ENCODE results near the gene FAM25C. TPM values are rescaled to one million over a fixed set of nuclear protein-coding genes. Genes with fewer than 3 reads are reported as not detected.
"Not testable (repeated sequence)": the region's sequence is repeated elsewhere in the genome, so short reads cannot be mapped to it uniquely, and the experiment has no call there.

The FAM25C gene
- total RNA-seq, 1 experiment from 2014 or later = not detected

DNA sequence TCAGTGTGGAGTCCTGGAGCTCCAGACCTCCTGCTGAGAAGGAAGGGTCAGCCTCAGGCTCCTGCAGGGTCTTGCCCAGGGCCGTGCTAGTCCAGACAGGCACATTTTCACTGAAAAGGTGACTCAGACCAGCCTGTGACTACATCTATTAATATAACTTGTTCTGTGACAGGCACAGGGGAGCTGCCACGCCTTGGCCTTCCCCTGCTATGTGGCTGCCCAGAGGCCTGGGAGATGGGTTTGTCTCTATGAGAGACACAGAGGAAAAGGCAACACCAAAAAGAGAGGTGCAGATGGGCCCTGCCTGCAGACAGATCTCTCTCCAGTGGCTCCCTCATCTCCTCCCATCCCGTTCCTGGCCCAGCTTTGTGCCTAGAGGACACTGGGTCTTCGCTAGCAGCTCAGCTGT, 10.0 kb downstream of the FAM25C start:
- H4K20me1 ChIP-seq (ENCODE audit: control insufficient read depth, insufficient read depth, insufficient read length); H2AFZ ChIP-seq (ENCODE audit: low read length); H3K36me3 Mint-ChIP-seq (ENCODE audit: insufficient read depth in 1 of 3, low read depth in 3 of 3); H4K8ac ChIP-seq (replicated peaks; ENCODE audit: insufficient read length, low read depth, low read length); H2AK5ac ChIP-seq (ENCODE audit: insufficient read length, low read length); H3K79me1 ChIP-seq (ENCODE audit: insufficient read depth, low read depth, low read length, poor library complexity, severe bottlenecking); H4K5ac ChIP-seq (ENCODE audit: insufficient read length, low read depth, low read length); H3K4me1 Mint-ChIP-seq; H2BK15ac ChIP-seq (ENCODE audit: low read depth, low read length); H3K4ac ChIP-seq (ENCODE audit: low read depth, low read length); H3K9me3 ChIP-seq (ENCODE audit: control insufficient read depth, low read depth, low read length); H3K56ac ChIP-seq (ENCODE audit: insufficient read length, low read depth, low read length); H3K23me2 ChIP-seq (ENCODE audit: insufficient read length, low read depth, low read length, poor library complexity, severe bottlenecking); H3K14ac ChIP-seq (ENCODE audit: insufficient read depth, low read length); H3T11ph ChIP-seq (ENCODE audit: low read length); H3K79me2 ChIP-seq (ENCODE audit: insufficient read depth, low read length); H3K4me3 Mint-ChIP-seq; H4K91ac ChIP-seq (ENCODE audit: insufficient read length, low read depth, low read length); H3K9me3 Mint-ChIP-seq; H3K18ac ChIP-seq (ENCODE audit: insufficient read length, low read depth, low read length); H3K4me2 ChIP-seq (ENCODE audit: insufficient read depth, insufficient read length, low read length); H2BK5ac ChIP-seq (ENCODE audit: insufficient read length, low read length); H3K23ac ChIP-seq (ENCODE audit: insufficient read length, low read depth, low read length); H3K27ac Mint-ChIP-seq; H3K9ac ChIP-seq (ENCODE audit: extremely low read depth, insufficient read length, low read length); H3K4me1 ChIP-seq (ENCODE audit: insufficient read depth, low read length); H3K27ac ChIP-seq (ENCODE audit: insufficient read length, low read depth, low read length); H2BK12ac ChIP-seq (ENCODE audit: insufficient read length, low read depth, low read length); H3K27me3 ChIP-seq (ENCODE audit: insufficient read depth, low read length); H2BK120ac ChIP-seq (ENCODE audit: low read depth, low read length, poor library complexity, severe bottlenecking); H2BK20ac ChIP-seq (ENCODE audit: low read depth, low read length, poor library complexity, severe bottlenecking); DNase-seq; H3K27me3 Mint-ChIP-seq (ENCODE audit: low read depth): not testable (repeated sequence)
- no CpG with 5 or more reads among the region's 4 CpGs for WGBS (ENCODE audit: extremely low coverage, insufficient read length, low lambda C conversion rate)

DNA sequence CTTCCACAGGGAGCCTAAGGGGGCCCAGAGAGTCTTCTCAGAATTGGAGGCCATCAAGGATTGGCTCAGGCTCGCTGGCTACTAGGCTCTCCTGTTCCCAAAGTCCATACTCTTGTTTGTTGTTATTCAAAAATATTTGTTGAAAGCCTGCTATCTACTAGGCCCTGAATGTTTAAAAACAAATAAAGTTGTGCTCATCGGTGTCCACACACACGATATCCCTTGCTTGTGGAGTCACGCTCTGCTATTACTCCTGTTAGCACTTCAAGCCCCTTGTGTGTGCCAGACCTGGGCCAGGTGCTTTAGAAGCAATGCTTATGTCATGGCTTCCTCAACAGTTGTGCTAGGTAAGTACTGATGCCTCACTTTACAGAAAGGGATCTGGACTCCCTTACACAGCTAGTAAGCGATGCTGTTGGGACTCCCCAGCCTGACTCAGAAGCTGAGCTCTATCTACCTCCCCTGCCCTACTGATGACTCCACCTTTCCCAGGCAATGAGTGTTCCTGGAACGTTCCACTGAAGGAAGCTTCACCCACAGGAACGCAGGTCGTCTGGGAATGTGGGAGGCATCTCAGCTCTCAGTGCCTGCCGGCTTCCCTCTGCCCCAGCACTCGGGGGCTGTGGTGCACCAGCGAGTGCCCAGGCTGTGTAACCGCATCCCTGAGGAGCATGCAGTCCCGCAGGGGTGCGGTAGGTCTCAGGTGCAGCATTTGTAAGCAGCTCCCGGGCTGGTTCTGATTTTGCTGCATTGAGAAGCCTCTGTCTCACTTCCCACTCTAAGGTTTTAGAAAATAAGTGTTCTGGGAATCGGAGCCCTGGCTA, 10.7 kb downstream of the FAM25C start:
- not testable (repeated sequence) for H2AK5ac ChIP-seq (ENCODE audit: insufficient read length, low read length); H4K5ac ChIP-seq (ENCODE audit: insufficient read length, low read depth, low read length); H3K4me2 ChIP-seq (ENCODE audit: insufficient read depth, insufficient read length, low read length); H2AFZ ChIP-seq (ENCODE audit: low read length); H3K56ac ChIP-seq (ENCODE audit: insufficient read length, low read depth, low read length); H2BK20ac ChIP-seq (ENCODE audit: low read depth, low read length, poor library complexity, severe bottlenecking); H4K20me1 ChIP-seq (ENCODE audit: control insufficient read depth, insufficient read depth, insufficient read length); H3K4ac ChIP-seq (ENCODE audit: low read depth, low read length); H3K18ac ChIP-seq (ENCODE audit: insufficient read length, low read depth, low read length); H3K36me3 Mint-ChIP-seq (ENCODE audit: insufficient read depth in 1 of 3, low read depth in 3 of 3); H3K27ac ChIP-seq (ENCODE audit: insufficient read length, low read depth, low read length); H3K27me3 ChIP-seq (ENCODE audit: insufficient read depth, low read length); H3T11ph ChIP-seq (ENCODE audit: low read length); H2BK5ac ChIP-seq (ENCODE audit: insufficient read length, low read length); H3K4me3 Mint-ChIP-seq; H3K79me1 ChIP-seq (ENCODE audit: insufficient read depth, low read depth, low read length, poor library complexity, severe bottlenecking); H2BK15ac ChIP-seq (ENCODE audit: low read depth, low read length); H3K9ac ChIP-seq (ENCODE audit: extremely low read depth, insufficient read length, low read length); H2BK120ac ChIP-seq (ENCODE audit: low read depth, low read length, poor library complexity, severe bottlenecking); H3K9me3 Mint-ChIP-seq; H4K8ac ChIP-seq (replicated peaks; ENCODE audit: insufficient read length, low read depth, low read length); H3K14ac ChIP-seq (ENCODE audit: insufficient read depth, low read length); H3K9me3 ChIP-seq (ENCODE audit: control insufficient read depth, low read depth, low read length); H3K4me1 ChIP-seq (ENCODE audit: insufficient read depth, low read length); H3K27me3 Mint-ChIP-seq (ENCODE audit: low read depth); H4K91ac ChIP-seq (ENCODE audit: insufficient read length, low read depth, low read length); H3K79me2 ChIP-seq (ENCODE audit: insufficient read depth, low read length); H3K23me2 ChIP-seq (ENCODE audit: insufficient read length, low read depth, low read length, poor library complexity, severe bottlenecking); H3K27ac Mint-ChIP-seq; H2BK12ac ChIP-seq (ENCODE audit: insufficient read length, low read depth, low read length); DNase-seq; H3K23ac ChIP-seq (ENCODE audit: insufficient read length, low read depth, low read length); H3K4me1 Mint-ChIP-seq
- no CpG with 5 or more reads among the region's 16 CpGs for WGBS (ENCODE audit: extremely low coverage, insufficient read length, low lambda C conversion rate)

All from H9 (cell line).